Breast epithelium (tissue), 4 donors: Measurements from ENCODE around the gene AMMECR1. TPM values are rescaled to one million over a fixed set of nuclear protein-coding genes. Genes with fewer than 3 reads are reported as not detected.

Source experiments
- DNase-seq, 2 donors: peaks; one replicate each; pipeline ENCODE4 v3.0.0-alpha.2; 2019; ENCODE audit warnings: low spot score in 2 of 2
- H3K27ac ChIP-seq, 2 donors: fragments of 200-600 bp; sonication (generic) in 1 of 2; one replicate each; pipeline ENCODE4 v1.5.1; 2016 to 2019; ENCODE audit warnings: mild to moderate bottlenecking in 1 of 2
- H3K27me3 ChIP-seq, 2 donors: fragments of 200-600 bp; sonication (generic) in 1 of 2; one replicate each; pipeline versions ENCODE4 v1.5.1 to v1.6.0; 2017 to 2019; ENCODE audit warnings: control low read depth in 1 of 2, mild to moderate bottlenecking in 1 of 2
- H3K36me3 ChIP-seq: fragments of 200-600 bp; one replicate; pipeline ENCODE4 v1.5.1; 2019
- H3K4me1 ChIP-seq, 2 donors: fragments of 200-600 bp; sonication (generic); one replicate each; pipeline ENCODE4 v1.5.1; 2016 to 2019; ENCODE audit warnings: control low read depth in 1 of 2
- H3K4me3 ChIP-seq, 3 donors: fragments of 200-600 bp; sonication (generic); 1 replicate in 2 of 3; 2 replicates in 1 of 3; pipeline ENCODE4 v1.5.1; 2016 to 2019; ENCODE audit warnings: mild to moderate bottlenecking in 3 of 3, moderate library complexity in 2 of 3
- H3K9me3 ChIP-seq, 2 donors: fragments of 200-600 bp; sonication (generic) in 1 of 2; one replicate each; pipeline ENCODE4 v1.5.1; 2016 to 2019; ENCODE audit warnings: control low read depth in 1 of 2
- POLR2A ChIP-seq: fragments of 450-650 bp; IDR thresholded peaks from one replicate; pipeline ENCODE4 v1.6.1; 2016; ENCODE audit warnings: antibody characterized with exemption, mild to moderate bottlenecking, moderate library complexity
- POLR2AphosphoS5 ChIP-seq, 3 donors: sonication (generic); formaldehyde crosslinking; IDR thresholded peaks; one replicate each; pipeline ENCODE4 v1.6.1; 2017; ENCODE audit warnings: antibody characterized with exemption in 3 of 3
- intact Hi-C: fragments of 100-400 bp; cut with DNase I; formaldehyde crosslinking; loops from one replicate; pipeline ENCODE4 v1.15.1; 2023; ENCODE audit warnings: low total_unique reads
- total RNA-seq, 3 donors: library from RNA; depleted of rRNA; stranded (reverse); fragments of >200 nt; gene quantifications; one replicate each; pipeline ENCODE4 v1.1.0, GENCODE V29; 2016
- TF ChIP-seq, protein P1 (sequence below), 3 donors: fragments of 450-650 bp; IDR thresholded peaks; one replicate each; pipeline ENCODE4 v1.5.1; 2016 to 2017; ENCODE audit warnings: antibody characterized with exemption in 3 of 3, mild to moderate bottlenecking in 3 of 3, moderate library complexity in 3 of 3

AMMECR1 gene
- total RNA-seq, 3 donors from 2014 or later = 4.3 to 8.2 (median 6.6) TPM

- Histone ChIP-seq H3K4me3 (no peak overlapping the region), H3K27ac (no peak overlapping the region), H3K27me3 (peaks cover 0 to 43% of the 10 kb centered on the region in 2 donors), H3K9me3 (no peaks in the 10 kb centered on the region), H3K36me3 (no peaks in the 10 kb centered on the region), H3K4me1 (no peaks in the 10 kb centered on the region)
- no peak for DNase-seq
- intact Hi-C loops = no loop called here
- TF ChIP-seq, protein P1, sequence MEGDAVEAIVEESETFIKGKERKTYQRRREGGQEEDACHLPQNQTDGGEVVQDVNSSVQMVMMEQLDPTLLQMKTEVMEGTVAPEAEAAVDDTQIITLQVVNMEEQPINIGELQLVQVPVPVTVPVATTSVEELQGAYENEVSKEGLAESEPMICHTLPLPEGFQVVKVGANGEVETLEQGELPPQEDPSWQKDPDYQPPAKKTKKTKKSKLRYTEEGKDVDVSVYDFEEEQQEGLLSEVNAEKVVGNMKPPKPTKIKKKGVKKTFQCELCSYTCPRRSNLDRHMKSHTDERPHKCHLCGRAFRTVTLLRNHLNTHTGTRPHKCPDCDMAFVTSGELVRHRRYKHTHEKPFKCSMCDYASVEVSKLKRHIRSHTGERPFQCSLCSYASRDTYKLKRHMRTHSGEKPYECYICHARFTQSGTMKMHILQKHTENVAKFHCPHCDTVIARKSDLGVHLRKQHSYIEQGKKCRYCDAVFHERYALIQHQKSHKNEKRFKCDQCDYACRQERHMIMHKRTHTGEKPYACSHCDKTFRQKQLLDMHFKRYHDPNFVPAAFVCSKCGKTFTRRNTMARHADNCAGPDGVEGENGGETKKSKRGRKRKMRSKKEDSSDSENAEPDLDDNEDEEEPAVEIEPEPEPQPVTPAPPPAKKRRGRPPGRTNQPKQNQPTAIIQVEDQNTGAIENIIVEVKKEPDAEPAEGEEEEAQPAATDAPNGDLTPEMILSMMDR (IDR thresholded peaks at IDR 0.05) = no peak
- TF ChIP-seq POLR2A = no peak
- no peak for TF ChIP-seq POLR2AphosphoS5 (IDR thresholded peaks at IDR 0.05)
Observed at GRCh38 chrX:110204986-110205385, 112.9 kb downstream of the AMMECR1 start.

DNA sequence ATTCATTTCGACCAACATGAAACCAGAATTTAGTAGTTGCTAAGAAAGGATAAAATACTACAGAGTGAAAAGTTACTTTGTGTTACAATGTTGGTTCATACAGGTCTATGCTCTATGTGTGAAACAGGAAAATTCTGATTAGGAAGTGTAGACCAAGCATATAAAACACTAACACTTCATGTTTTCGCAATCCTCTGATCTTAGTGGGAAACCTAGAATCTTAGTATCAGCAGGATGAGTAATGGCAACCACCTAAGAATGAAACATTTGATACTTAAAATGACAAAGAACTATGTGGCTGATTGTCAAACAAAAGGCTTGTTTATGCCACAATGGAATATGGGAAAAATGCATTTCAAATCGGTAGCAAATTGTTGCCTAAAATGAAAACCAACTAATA, 116.1 kb downstream of the AMMECR1 start:
- no peak overlapping the region for H3K4me3 ChIP-seq
- H3K27me3 ChIP-seq = peaks cover 0 to 42% of the 10 kb centered on the region in 2 donors
- intact Hi-C loops = no loop called here
- no peak overlapping the region for H3K27ac ChIP-seq
- no peaks in the 10 kb centered on the region for H3K9me3 ChIP-seq
- no peak for TF ChIP-seq POLR2A
- no peak for TF ChIP-seq POLR2AphosphoS5 (IDR thresholded peaks at IDR 0.05)
- TF ChIP-seq, protein P1 (IDR thresholded peaks at IDR 0.05) = no peak
- no peaks in the 10 kb centered on the region for H3K4me1 ChIP-seq
- no peak for DNase-seq
- no peaks in the 10 kb centered on the region for H3K36me3 ChIP-seq

GRCh38 chrX:110194977-110195376, 122.9 kb downstream of the AMMECR1 start:
- TF ChIP-seq, protein P1 (IDR thresholded peaks at IDR 0.05) = no peak
- no peak for TF ChIP-seq POLR2AphosphoS5 (IDR thresholded peaks at IDR 0.05)
- TF ChIP-seq POLR2A = no peak
- intact Hi-C loops = no loop called here
- Histone ChIP-seq H3K27me3 (peaks cover 0 to 42% of the 10 kb centered on the region in 2 donors), H3K4me3 (no peak overlapping the region), H3K27ac (no peak overlapping the region), H3K4me1 (no peaks in the 10 kb centered on the region), H3K36me3 (no peaks in the 10 kb centered on the region), H3K9me3 (no peaks in the 10 kb centered on the region)
- DNase-seq = no peak

DNA sequence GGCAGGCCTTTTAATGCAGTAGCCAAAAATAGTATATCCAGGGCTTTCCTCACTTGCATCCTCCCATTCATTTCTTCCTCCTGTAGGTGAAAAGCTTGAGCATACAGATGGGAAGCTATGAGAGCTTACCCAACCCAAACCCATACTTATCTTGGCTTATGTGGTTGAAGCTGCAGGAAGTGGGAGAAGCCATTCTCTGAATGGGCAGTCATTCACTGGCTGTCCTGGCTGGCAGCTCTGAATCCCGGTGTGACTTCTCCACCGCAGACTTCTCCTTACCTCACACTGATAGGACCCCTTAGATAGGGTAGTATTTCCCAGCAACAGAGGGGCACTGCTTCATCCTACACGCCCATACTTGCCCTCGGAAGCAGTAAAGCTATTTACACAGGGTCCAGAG, 125.4 kb downstream of the AMMECR1 start:
- no peak for DNase-seq
- intact Hi-C loops = no loop called here
- peaks cover 0 to 50% of the 10 kb centered on the region in 2 donors for H3K27me3 ChIP-seq
- H3K4me3 ChIP-seq = no peak overlapping the region
- H3K27ac ChIP-seq = no peak overlapping the region
- no peaks in the 10 kb centered on the region for H3K9me3 ChIP-seq
- H3K36me3 ChIP-seq = no peaks in the 10 kb centered on the region
- no peaks in the 10 kb centered on the region for H3K4me1 ChIP-seq
- TF ChIP-seq, protein P1 (IDR thresholded peaks at IDR 0.05) = no peak
- TF ChIP-seq POLR2A = no peak
- TF ChIP-seq POLR2AphosphoS5 (IDR thresholded peaks at IDR 0.05) = no peak

GRCh38 chrX:110188701-110189558, 129.0 kb downstream of the AMMECR1 start:
- TF ChIP-seq POLR2AphosphoS5 (IDR thresholded peaks at IDR 0.05) (no peak), POLR2A (no peak)
- TF ChIP-seq, protein P1 (IDR thresholded peaks at IDR 0.05) = no peak
- H3K36me3 ChIP-seq = no peaks in the 10 kb centered on the region
- H3K4me3 ChIP-seq = no peak overlapping the region
- H3K9me3 ChIP-seq = peaks cover 0 to 10% of the 10 kb centered on the region in 2 donors
- no peak for DNase-seq
- peaks cover 0 to 50% of the 10 kb centered on the region in 2 donors for H3K27me3 ChIP-seq
- intact Hi-C loops = no loop called here
- no peaks in the 10 kb centered on the region for H3K4me1 ChIP-seq
- H3K27ac ChIP-seq = no peak overlapping the region
